Fibroblast of lung (primary cell): ENCODE measurements around the gene CLTC. TPM values are rescaled to one million over a fixed set of nuclear protein-coding genes. Genes with fewer than 3 reads are reported as not detected.
A peak's percentile ranks its signal among the peaks of the same experiment; 100 is the strongest.

Experiments
- DNase-seq, 2 donors: peaks; one replicate each; pipeline versions ENCODE4 v3.0.0 to v3.0.0-alpha.2; 2010; ENCODE audit warnings: low read depth in 2 of 2
- H2AFZ ChIP-seq: 2 replicates; pipeline ENCODE4 v1.5.1; 2012; ENCODE audit warnings: low read length, control low read depth, inconsistent platforms
- H3K27ac ChIP-seq: 2 replicates; pipeline ENCODE4 v1.5.1; 2011; ENCODE audit warnings: low read length, control low read depth; ENCODE audit not compliant: insufficient read depth
- H3K27me3 ChIP-seq: 2 replicates; pipeline ENCODE4 v1.5.1; 2011; ENCODE audit warnings: mild to moderate bottlenecking, low read length; ENCODE audit not compliant: control insufficient read depth, insufficient read depth
- H3K36me3 ChIP-seq: 2 replicates; pipeline ENCODE4 v1.5.1; 2011; ENCODE audit warnings: low read length; ENCODE audit not compliant: control insufficient read depth, insufficient read depth
- H3K4me1 ChIP-seq: 2 replicates; pipeline ENCODE4 v1.5.1; 2011; ENCODE audit warnings: low read length; ENCODE audit not compliant: control insufficient read depth, insufficient read depth; ENCODE audit errors: extremely low read depth
- H3K4me2 ChIP-seq: 2 replicates; pipeline ENCODE4 v1.5.1; 2011; ENCODE audit warnings: low read length, control low read depth; ENCODE audit not compliant: insufficient read depth; ENCODE audit errors: extremely low read depth
- H3K4me3 ChIP-seq, 4 experiments: fragments of 200-600 bp in 1 of 4; sonication (generic) in 1 of 4; replicated peaks in 1 of 4; 2 replicates each; pipeline ENCODE4 v1.5.1; 2011 to 2016; ENCODE audit warnings: low read length in 4 of 4, low read depth in 3 of 4, mild to moderate bottlenecking in 3 of 4, control low read depth in 2 of 4, inconsistent platforms in 1 of 4, mixed read lengths in 1 of 4; ENCODE audit not compliant: insufficient read depth in 1 of 4; ENCODE audit errors: control extremely low read depth in 1 of 4
- H3K79me2 ChIP-seq: 2 replicates; pipeline ENCODE4 v1.5.1; 2012; ENCODE audit warnings: mild to moderate bottlenecking, low read length, inconsistent platforms; ENCODE audit not compliant: control insufficient read depth, insufficient read depth
- H3K9ac ChIP-seq: 2 replicates; pipeline ENCODE4 v1.5.1; 2011; ENCODE audit warnings: mild to moderate bottlenecking, low read length, control low read depth; ENCODE audit not compliant: insufficient read depth
- H3K9me3 ChIP-seq: 2 replicates; pipeline ENCODE4 v1.5.1; 2012; ENCODE audit warnings: low read depth, low read length; ENCODE audit not compliant: control insufficient read depth, insufficient read depth
- H4K20me1 ChIP-seq: 2 replicates; pipeline ENCODE4 v1.5.1; 2011; ENCODE audit warnings: low read length; ENCODE audit not compliant: control insufficient read depth, insufficient read depth; ENCODE audit errors: extremely low read depth
- CTCF ChIP-seq, 2 donors: IDR thresholded peaks in 1 of 2; conservative IDR thresholded peaks in 1 of 2; 1 replicate in 1 of 2; 2 replicates in 1 of 2; pipeline ENCODE4 v1.5.1; 2011 to 2012; ENCODE audit warnings: low read length in 2 of 2, control low read depth in 1 of 2, inconsistent platforms in 1 of 2, low read depth in 1 of 2, mild to moderate bottlenecking in 1 of 2
- EZH2 ChIP-seq: IDR thresholded peaks from 2 replicates; pipeline ENCODE4 v1.5.1; 2012; ENCODE audit warnings: low read length, control low read depth, mild to moderate bottlenecking; ENCODE audit errors: missing control alignments
- polyA plus RNA-seq, 2 donors: library from polyadenylated mRNA; depleted of rRNA in 1 of 2; stranded (reverse) in 1 of 2; unstranded in 1 of 2; fragments of >200 nt; gene quantifications; 2 replicates each; pipeline ENCODE4 v1.2.1, GENCODE V29; 2011 to 2012; ENCODE audit warnings: missing spikeins in 1 of 2
- total RNA-seq: library from RNA; depleted of rRNA; stranded (reverse); fragments of >200 nt; gene quantifications from 2 replicates; pipeline ENCODE4 v1.2.1, GENCODE V29; 2014

Gene CLTC
- total and polyA plus RNA-seq, 2 donors (not counting 1 experiment from before 2014, with no cell fraction given) = 468 to 621 TPM

GRCh38 chr17:59626756-59627155 lies 7.1 kb downstream of the CLTC start:
- H3K27ac ChIP-seq = no peak overlapping the region
- no peaks in the 10 kb centered on the region for H3K36me3 ChIP-seq
- no peaks in the 10 kb centered on the region for H3K9me3 ChIP-seq
- H3K4me3 ChIP-seq = no peak overlapping the region
- no peak for TF ChIP-seq EZH2
- no peak for TF ChIP-seq CTCF (conservative IDR thresholded peaks at IDR 0.05 in 1 of 2, IDR thresholded peaks at IDR 0.05 in 1 of 2; ENCODE audit: low read depth in 1 of 2, low read length in 2 of 2)
- peaks cover 27% of the 10 kb centered on the region for H4K20me1 ChIP-seq
- peak overlapping the region; percentile 17 for H3K4me2 ChIP-seq
- H3K9ac ChIP-seq = no peak overlapping the region
- H3K79me2 ChIP-seq = peaks cover 100% of the 10 kb centered on the region
- no peak for DNase-seq
- peaks cover 6% of the 10 kb centered on the region for H3K4me1 ChIP-seq
- H2AFZ ChIP-seq = no peak overlapping the region
- H3K27me3 ChIP-seq = no peaks in the 10 kb centered on the region

- H3K9ac ChIP-seq = no peak overlapping the region
- DNase-seq = peak in 1 of 2 donors; percentile 85
- peaks cover 99% of the 10 kb centered on the region for H3K79me2 ChIP-seq
- TF ChIP-seq CTCF (conservative IDR thresholded peaks at IDR 0.05 in 1 of 2, IDR thresholded peaks at IDR 0.05 in 1 of 2; ENCODE audit: low read depth in 1 of 2, low read length in 2 of 2) = no peak
- no peak for TF ChIP-seq EZH2
- H2AFZ ChIP-seq = no peak overlapping the region
- H3K36me3 ChIP-seq = no peaks in the 10 kb centered on the region
- peaks cover 25% of the 10 kb centered on the region for H4K20me1 ChIP-seq
- no peaks in the 10 kb centered on the region for H3K27me3 ChIP-seq
- H3K9me3 ChIP-seq = no peaks in the 10 kb centered on the region
- H3K27ac ChIP-seq = no peak overlapping the region
- H3K4me2 ChIP-seq = peak overlapping the region; percentile 41
- peaks cover 6% of the 10 kb centered on the region for H3K4me1 ChIP-seq
- no peak overlapping the region for H3K4me3 ChIP-seq
Observed at GRCh38 chr17:59627274-59627673, 7.6 kb downstream of the CLTC start.

- TF ChIP-seq EZH2 (no peak), CTCF (conservative IDR thresholded peaks at IDR 0.05 in 1 of 2, IDR thresholded peaks at IDR 0.05 in 1 of 2; ENCODE audit: low read depth in 1 of 2, low read length in 2 of 2) (no peak)
- no peak for DNase-seq
Observed at GRCh38 chr17:59627770-59628171, 8.1 kb downstream of the CLTC start.

More at GRCh38 chr17:59627770-59628171, 8.1 kb downstream of the CLTC start:
- peak overlapping the region; percentile 41 for H3K4me2 ChIP-seq
- H3K79me2 ChIP-seq = peaks cover 99% of the 10 kb centered on the region
- peaks cover 24% of the 10 kb centered on the region for H4K20me1 ChIP-seq
- H2AFZ ChIP-seq = no peak overlapping the region
- H3K9ac ChIP-seq = no peak overlapping the region
- no peaks in the 10 kb centered on the region for H3K9me3 ChIP-seq
- peaks cover 6% of the 10 kb centered on the region for H3K4me1 ChIP-seq
- H3K27me3 ChIP-seq = no peaks in the 10 kb centered on the region
- H3K4me3 ChIP-seq = peak overlapping the region in 1 of 4 experiments; percentile 0
- H3K27ac ChIP-seq = peak overlapping the region; percentile 20
- H3K36me3 ChIP-seq = no peaks in the 10 kb centered on the region
